Activated naive CD4-positive, alpha-beta T cell treated with anti-CD3 and anti-CD28 coated beads, Interleukin-2, amount 10 ng/mL, durations not matched to agents 7 days and 5 days (primary cell): ENCODE data around the gene IQCE.

Source experiments
- CTCF ChIA-PET: fragments of 350-600 bp; sonication (Branson Sonifier 250); formaldehyde crosslinking; loops from one replicate; lab custom pipeline; 2021; ENCODE audit warnings: antibody characterized with exemption; lab: Charles Lee
- DNase-seq: peaks from one replicate; pipeline ENCODE4 v3.0.0-alpha.2; 2020
- H3K27ac Mint-ChIP-seq: one replicate; pipeline ENCODE4 v1.8.0; 2021; ENCODE audit warnings: mild to moderate bottlenecking, moderate library complexity, mixed read lengths
- H3K27me3 Mint-ChIP-seq: one replicate; pipeline ENCODE4 v1.8.0; 2021; ENCODE audit warnings: mild to moderate bottlenecking, mixed read lengths
- H3K36me3 Mint-ChIP-seq: one replicate; pipeline ENCODE4 v1.8.0; 2021; ENCODE audit warnings: mixed read lengths
- H3K4me1 Mint-ChIP-seq: one replicate; pipeline ENCODE4 v1.8.0; 2021; ENCODE audit warnings: mixed read lengths
- H3K4me3 Mint-ChIP-seq: one replicate; pipeline ENCODE4 v1.8.0; 2021; ENCODE audit warnings: mild to moderate bottlenecking, moderate library complexity, mixed read lengths
- H3K9me3 Mint-ChIP-seq: one replicate; pipeline ENCODE4 v1.8.0; 2021; ENCODE audit warnings: mixed read lengths

The IQCE gene

DNA sequence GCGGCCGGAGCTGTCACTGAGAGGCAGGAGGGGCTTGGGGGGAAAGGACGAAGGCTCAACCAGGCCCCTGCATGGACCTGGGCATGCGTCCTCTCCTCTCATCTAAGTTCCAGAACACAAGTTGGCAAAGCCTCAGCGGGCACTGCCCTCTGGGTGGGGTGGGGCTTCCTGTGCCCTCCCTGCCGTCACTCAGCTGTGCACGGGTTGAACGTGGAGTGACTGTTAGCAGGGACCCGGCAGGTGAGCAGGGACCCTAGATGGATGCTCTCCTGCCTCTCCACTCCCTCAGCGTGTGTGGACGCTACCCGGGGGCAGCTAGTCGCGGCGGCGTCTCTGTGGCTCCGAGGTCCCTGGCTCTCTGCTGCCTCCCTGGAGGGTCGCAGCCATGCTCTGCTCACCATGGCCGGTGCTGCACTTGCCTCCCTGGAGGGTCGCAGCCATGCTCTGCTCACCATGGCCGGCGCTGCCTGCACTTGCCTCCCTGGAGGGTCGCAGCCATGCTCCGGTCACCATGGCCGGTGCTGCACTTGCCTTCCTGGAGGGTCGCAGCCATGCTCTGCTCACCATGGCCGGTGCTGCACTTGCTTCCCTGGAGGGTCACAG is 36.6 kb downstream of the IQCE start:
- Mint-ChIP-seq H3K27me3 (no peaks in the 10 kb centered on the region), H3K4me3 (no peak overlapping the region), H3K36me3 (peaks cover 6% of the 10 kb centered on the region), H3K27ac (no peak overlapping the region), H3K4me1 (no peaks in the 10 kb centered on the region), H3K9me3 (no peaks in the 10 kb centered on the region)
- no peak for DNase-seq
- CTCF ChIA-PET = interaction anchor here (1.8 kb wide), 1 partner anchor 14 kb away, joined by 5 read pairs; no protein-coding TSS in a partner anchor

GRCh38 chr7:2596464-2597272 is 37.9 kb downstream of the IQCE start:
- Mint-ChIP-seq H3K27ac (no peak overlapping the region), H3K36me3 (peaks cover 9% of the 10 kb centered on the region), H3K4me1 (no peaks in the 10 kb centered on the region), H3K9me3 (no peaks in the 10 kb centered on the region), H3K27me3 (no peaks in the 10 kb centered on the region), H3K4me3 (no peak overlapping the region)
- DNase-seq = no peak
- CTCF ChIA-PET = interaction anchor here (1.8 kb wide), 1 partner anchor 12 kb away, joined by 5 read pairs; no protein-coding TSS in a partner anchor

GRCh38 chr7:2597273-2597640 is 38.5 kb downstream of the IQCE start:
- no peaks in the 10 kb centered on the region for H3K4me1 Mint-ChIP-seq
- H3K9me3 Mint-ChIP-seq = no peaks in the 10 kb centered on the region
- no peaks in the 10 kb centered on the region for H3K27me3 Mint-ChIP-seq
- H3K4me3 Mint-ChIP-seq = no peak overlapping the region
- H3K36me3 Mint-ChIP-seq = peaks cover 9% of the 10 kb centered on the region
- CTCF ChIA-PET = interaction anchor here (1.8 kb wide), 1 partner anchor 12 kb away, joined by 5 read pairs; no protein-coding TSS in a partner anchor
- no peak overlapping the region for H3K27ac Mint-ChIP-seq
- no peak for DNase-seq

- CTCF ChIA-PET = no interaction called here
These were observed 39.5 kb downstream of the IQCE start for GRCh38 chr7:2598154-2598823.

DNA sequence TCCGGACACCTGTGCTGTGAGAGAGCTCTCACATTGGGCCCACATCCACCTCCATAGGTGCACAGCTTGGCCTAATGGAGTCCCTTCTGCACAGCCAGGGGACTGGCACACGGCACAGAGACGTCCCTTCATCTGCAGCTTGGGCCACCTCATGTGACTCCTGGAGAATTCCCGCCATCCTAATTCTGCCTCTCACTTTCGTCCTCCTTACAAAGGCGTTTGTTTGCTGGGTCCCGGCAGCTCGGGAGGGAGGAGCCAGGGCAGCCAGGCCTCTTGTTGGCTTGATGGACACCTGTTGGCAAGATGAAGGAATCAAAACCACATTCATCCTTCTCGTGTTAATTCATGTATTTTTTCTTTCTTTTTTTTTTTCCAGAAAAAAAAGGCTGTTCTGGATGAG is 42.3 kb downstream of the IQCE start:
- no peak overlapping the region for H3K4me3 Mint-ChIP-seq
- no peak overlapping the region for H3K27ac Mint-ChIP-seq
- no peaks in the 10 kb centered on the region for H3K27me3 Mint-ChIP-seq
- DNase-seq = no peak
- peaks cover 8% of the 10 kb centered on the region for H3K36me3 Mint-ChIP-seq
- no peaks in the 10 kb centered on the region for H3K4me1 Mint-ChIP-seq
- H3K9me3 Mint-ChIP-seq = no peaks in the 10 kb centered on the region
- CTCF ChIA-PET = interaction anchor here (0.5 kb wide), 1 partner anchor 21 kb away, joined by 3 read pairs; no protein-coding TSS in a partner anchor

More at GRCh38 chr7:2598154-2598823, 39.5 kb downstream of the IQCE start:
- Mint-ChIP-seq H3K4me3 (no peak overlapping the region), H3K36me3 (peaks cover 9% of the 10 kb centered on the region), H3K4me1 (no peaks in the 10 kb centered on the region), H3K27ac (no peak overlapping the region), H3K9me3 (no peaks in the 10 kb centered on the region), H3K27me3 (no peaks in the 10 kb centered on the region)
- no peak for DNase-seq

DNA sequence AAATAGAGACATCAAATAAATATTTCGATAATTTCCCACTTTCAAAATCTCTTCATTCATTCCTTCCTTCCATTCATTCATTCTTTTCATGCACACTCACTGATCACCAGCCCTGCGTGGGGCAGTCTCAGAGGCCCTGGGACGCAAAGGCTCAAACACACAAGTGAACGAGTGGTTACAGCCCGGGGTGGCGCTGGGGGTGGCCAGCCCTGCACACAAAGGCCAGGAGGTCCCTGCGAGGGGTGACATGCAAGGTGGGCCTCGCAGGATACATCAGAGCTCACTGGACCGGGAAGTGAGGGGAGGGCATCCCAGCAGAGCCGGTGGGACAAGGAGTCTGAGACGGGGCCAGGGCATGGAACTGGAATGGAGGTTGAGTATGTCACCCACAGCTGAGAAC is 43.1 kb downstream of the IQCE start:
- CTCF ChIA-PET = no interaction called here
- H3K4me1 Mint-ChIP-seq = no peaks in the 10 kb centered on the region
- H3K27ac Mint-ChIP-seq = no peak overlapping the region
- no peak for DNase-seq
- no peak overlapping the region for H3K4me3 Mint-ChIP-seq
- no peaks in the 10 kb centered on the region for H3K9me3 Mint-ChIP-seq
- H3K36me3 Mint-ChIP-seq = peaks cover 8% of the 10 kb centered on the region
- no peaks in the 10 kb centered on the region for H3K27me3 Mint-ChIP-seq

DNA sequence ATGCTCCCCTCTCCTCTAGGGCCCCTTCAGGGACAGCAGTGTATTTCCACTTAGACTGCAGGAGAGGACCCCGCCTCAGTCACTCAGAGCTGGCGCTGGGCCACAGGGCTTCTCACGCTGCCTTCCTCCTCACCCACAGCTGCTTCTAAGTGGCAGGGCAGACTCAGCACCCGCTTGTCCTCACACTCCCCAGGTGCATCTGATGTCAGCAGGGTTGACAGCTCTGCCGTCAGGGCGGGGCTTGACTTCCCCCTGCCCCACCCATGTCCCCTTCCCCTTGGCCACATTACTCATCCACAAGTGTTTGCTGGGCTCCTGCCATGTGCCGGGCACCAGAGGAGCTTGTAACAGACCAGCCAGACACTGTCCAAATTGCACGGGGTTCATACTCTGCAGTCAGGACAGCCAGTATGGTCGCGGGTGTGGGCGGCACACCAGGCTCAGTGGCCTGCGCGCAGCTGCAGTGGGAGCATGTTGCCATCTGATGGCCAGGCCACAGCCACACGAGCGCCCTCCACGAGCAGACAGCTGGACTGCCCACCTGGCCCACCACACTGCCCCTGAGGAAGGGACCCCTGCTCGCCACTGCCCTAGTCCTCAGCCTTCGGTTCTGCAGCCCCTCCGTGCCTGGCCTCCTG is 43.7 kb downstream of the IQCE start:
- H3K4me3 Mint-ChIP-seq = no peak overlapping the region
- no peak overlapping the region for H3K27ac Mint-ChIP-seq
- H3K9me3 Mint-ChIP-seq = no peaks in the 10 kb centered on the region
- H3K27me3 Mint-ChIP-seq = no peaks in the 10 kb centered on the region
- peaks cover under 1% of the 10 kb centered on the region for H3K4me1 Mint-ChIP-seq
- CTCF ChIA-PET = no interaction called here
- DNase-seq = no peak
- H3K36me3 Mint-ChIP-seq = peaks cover 8% of the 10 kb centered on the region

- Mint-ChIP-seq H3K36me3 (peaks cover 8% of the 10 kb centered on the region), H3K27ac (no peak overlapping the region), H3K9me3 (no peaks in the 10 kb centered on the region), H3K27me3 (peaks cover 4% of the 10 kb centered on the region), H3K4me3 (no peak overlapping the region), H3K4me1 (peaks cover 5% of the 10 kb centered on the region)
- no peak for DNase-seq
- CTCF ChIA-PET = no interaction called here
These were observed 44.5 kb downstream of the IQCE start for GRCh38 chr7:2603044-2603965.

DNA sequence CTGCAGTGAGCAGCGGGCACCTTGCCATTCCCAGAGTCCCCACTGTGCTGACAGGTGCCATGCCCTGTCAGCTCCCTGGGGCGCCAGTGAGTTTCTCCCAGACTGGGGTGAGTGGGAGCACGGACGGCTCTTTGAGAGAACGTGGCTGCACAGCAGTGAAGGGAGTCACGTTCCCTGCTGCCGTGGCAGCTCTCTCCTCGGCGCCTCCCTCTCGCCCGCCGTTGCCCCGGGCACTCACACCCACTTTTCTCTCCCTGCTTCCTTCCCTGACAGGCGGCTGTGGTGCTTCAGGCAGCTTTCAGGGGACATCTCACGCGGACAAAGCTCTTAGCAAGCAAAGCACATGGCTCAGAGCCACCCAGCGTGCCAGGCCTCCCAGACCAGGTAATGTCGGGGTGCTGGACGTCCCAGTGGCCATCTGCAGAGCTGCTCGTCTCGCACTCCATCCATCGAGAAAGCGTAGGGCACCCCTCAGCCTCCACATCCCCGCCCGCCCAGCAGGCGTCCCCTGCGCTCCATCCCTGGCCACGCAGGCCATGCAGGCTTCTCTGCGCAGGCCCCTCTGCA is 45.9 kb downstream of the IQCE start:
- no peak for DNase-seq
- H3K27me3 Mint-ChIP-seq = peaks cover 8% of the 10 kb centered on the region
- H3K4me3 Mint-ChIP-seq = no peak overlapping the region
- H3K27ac Mint-ChIP-seq = no peak overlapping the region
- CTCF ChIA-PET = no interaction called here
- H3K9me3 Mint-ChIP-seq = no peaks in the 10 kb centered on the region
- H3K36me3 Mint-ChIP-seq = peaks cover 4% of the 10 kb centered on the region
- peaks cover 13% of the 10 kb centered on the region for H3K4me1 Mint-ChIP-seq

DNA sequence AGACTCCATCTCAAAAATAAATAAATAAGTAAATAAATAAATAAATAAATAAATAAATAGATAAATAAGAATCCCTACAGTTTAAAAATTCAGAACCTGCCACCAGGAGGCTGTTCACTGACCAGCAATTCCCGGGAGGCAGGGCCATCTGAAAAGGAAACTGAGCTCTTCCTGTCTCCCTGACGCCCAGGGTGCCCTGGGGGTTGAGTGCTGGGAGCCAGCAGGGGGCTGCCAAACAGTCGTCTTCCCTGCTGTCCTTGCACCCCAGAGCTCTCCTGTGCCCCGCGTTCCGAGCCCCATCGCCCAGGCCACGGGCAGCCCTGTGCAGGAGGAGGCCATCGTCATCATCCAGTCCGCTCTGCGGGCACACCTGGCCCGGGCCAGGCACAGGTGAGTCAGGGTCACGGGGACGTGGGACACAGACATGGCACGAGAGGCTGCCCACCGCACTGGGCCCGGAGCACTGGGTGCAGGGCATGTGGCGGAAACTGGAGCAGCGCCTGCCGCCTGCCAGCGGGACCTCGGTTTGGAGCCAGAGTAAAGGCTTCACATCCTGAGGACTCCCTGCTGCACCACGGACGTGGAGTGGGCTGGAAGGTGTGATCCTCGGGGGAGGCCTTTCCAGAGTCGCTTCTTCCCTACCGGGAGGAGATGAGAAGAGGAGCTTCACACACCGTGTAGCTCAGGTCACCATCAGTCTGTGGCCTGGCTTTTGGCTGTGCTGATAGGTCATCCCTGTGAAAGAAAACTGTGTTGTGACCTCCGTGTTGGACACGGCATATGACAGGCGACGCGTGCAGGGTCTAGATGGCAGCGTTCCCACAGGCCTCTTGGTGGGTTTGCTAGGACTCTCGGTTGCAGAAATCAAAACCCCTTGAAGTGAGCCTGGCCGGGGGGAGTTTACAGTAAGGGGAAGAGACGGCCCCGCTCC is 47.1 kb downstream of the IQCE start:
- DNase-seq = no peak
- Mint-ChIP-seq H3K27ac (no peak overlapping the region), H3K36me3 (no peaks in the 10 kb centered on the region), H3K4me3 (no peak overlapping the region), H3K27me3 (peaks cover 12% of the 10 kb centered on the region), H3K4me1 (peaks cover 13% of the 10 kb centered on the region), H3K9me3 (no peaks in the 10 kb centered on the region)
- CTCF ChIA-PET = no interaction called here

DNA sequence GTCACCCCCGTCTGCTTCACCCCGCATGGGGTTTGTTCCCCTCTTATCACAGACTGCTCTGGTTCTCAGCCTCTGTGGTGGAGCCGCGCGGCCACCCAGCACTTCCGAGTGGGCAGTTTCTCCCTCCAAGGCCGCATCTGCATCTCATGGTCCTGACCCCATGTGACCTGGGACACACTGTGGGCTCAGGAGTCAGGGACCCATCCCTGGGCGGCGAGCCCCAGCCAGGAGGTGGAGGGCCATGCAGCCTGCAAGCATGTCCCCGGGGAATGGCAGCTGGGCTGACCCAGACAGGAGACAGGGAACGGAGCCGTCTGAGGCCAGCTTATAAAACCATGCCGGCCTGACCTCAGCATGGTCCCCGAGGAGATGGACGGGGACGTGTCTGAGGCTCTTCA is 47.8 kb downstream of the IQCE start:
- Mint-ChIP-seq H3K4me1 (peaks cover 13% of the 10 kb centered on the region), H3K9me3 (no peaks in the 10 kb centered on the region), H3K27me3 (peaks cover 12% of the 10 kb centered on the region), H3K36me3 (no peaks in the 10 kb centered on the region), H3K4me3 (no peak overlapping the region), H3K27ac (no peak overlapping the region)
- CTCF ChIA-PET = no interaction called here
- DNase-seq = no peak

GRCh38 chr7:2607122-2607922 is 48.5 kb downstream of the IQCE start:
- H3K27me3 Mint-ChIP-seq = peaks cover 12% of the 10 kb centered on the region
- H3K27ac Mint-ChIP-seq = no peak overlapping the region
- H3K4me1 Mint-ChIP-seq = peaks cover 13% of the 10 kb centered on the region
- no peak overlapping the region for H3K4me3 Mint-ChIP-seq
- no peak for DNase-seq
- no peaks in the 10 kb centered on the region for H3K9me3 Mint-ChIP-seq
- CTCF ChIA-PET = no interaction called here
- no peaks in the 10 kb centered on the region for H3K36me3 Mint-ChIP-seq
